ENCODE measurements around the gene TMEM98.
"Not testable (repeated sequence)": the region's sequence is repeated elsewhere in the genome, so short reads cannot be mapped to it uniquely, and the experiment has no call there.

Gene TMEM98

DNA sequence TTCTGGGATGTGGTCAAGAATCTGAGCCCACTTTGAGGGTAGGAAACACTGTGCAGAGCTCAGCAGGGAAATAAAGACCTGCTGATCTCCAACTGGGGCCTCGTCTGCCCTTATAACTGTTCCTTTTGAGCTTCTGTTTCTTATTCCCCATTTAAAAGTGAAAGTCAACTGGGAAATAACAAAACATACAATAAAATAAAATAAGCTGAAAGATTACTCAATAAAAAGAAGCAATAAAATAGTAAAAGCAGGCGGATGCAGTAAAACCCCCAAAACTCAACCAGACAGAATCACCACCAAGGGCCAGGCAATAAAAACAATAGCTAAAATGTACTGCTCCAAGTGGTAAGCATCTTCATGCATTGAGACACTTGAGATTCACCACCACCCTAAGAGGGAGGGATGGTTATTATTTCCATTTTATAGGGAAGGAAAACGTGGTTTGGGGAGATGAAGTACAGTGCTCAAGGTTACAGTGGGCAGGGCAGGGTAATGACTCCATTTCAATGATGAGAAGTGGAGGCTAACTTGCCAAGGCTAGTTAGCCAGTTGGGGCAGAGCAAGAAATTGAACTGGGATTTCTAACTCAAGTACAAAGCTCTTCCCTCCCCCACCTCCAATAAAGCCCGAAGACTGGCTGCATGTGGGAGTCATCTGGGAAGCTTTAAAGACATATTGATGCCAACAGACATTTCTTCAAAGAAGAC is 57.2 kb downstream of the TMEM98 start:
- DNase-seq (ENCODE audit: low read depth), result no peak

DNA sequence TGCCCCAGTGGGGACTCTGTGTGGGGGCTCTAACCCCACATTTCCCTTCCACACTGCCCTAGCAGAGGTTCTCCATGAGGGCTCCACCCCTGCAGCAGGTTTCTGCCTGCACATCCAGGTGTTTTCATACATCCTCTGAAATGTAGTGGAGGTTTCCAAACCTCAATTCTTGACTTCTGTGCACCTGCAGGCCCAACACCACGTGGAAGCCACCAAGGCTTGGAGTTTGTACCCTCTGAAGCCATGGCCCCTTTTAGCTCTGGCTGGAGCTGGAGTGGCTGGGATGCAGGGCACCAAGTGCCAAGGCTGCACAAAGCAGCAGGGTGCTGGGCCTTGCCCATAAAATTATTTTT is 59.5 kb downstream of the TMEM98 start:
- DNase-seq (ENCODE audit: low read depth), result not testable (repeated sequence)

DNA sequence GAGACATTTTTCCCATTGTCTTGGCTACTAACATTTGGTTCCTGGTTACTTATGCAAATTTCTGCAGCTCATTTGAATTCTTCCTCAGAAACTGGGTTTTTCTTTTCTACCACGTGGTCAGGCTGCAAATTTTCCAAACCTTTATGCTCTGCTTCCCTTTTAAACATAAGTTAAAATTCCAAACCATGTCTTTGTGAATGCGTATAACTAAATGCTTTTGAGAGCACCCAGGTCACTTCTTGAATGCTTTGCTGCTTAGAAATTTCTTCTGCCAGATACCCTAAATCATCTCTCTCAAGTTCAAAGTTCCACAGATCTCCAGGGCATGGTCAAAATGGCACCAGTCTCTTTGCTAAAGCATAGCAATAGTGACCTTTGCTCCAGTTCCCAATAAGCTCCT is 59.9 kb downstream of the TMEM98 start:
- not testable (repeated sequence) for DNase-seq (ENCODE audit: low read depth)

- DNase-seq (ENCODE audit: low read depth), result no peak
Measured at GRCh38 chr17:32988481-32989101, 60.6 kb downstream of the TMEM98 start.

GRCh38 chr17:32992321-32993033 is 64.5 kb downstream of the TMEM98 start:
- DNase-seq (ENCODE audit: low read depth), result no peak

DNA sequence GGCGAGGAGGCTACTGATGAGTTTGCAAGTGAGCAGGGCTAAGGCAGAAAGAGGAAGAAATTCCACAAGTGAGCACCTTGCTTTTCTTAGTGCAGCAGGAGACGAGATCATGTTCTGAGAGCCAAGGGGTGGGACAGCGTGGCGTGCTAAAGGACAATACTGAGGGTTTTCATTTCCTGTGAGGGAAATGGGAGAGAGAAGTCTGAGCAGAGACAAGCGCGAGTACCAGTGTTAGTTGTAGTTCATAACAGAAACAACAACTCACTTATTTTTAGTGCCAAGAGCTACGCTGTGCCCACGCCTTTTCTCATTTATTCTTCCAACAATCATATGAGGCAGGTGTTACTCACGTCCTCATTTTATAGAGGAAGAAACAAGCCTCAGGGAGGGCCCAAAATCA is 66.0 kb downstream of the TMEM98 start:
- DNase-seq (ENCODE audit: low read depth), result no peak

Measured in ELR (cell line).